Bone marrow (tissue), 2 donors: ENCODE results near the gene DEPDC1B.
"Not testable (repeated sequence)": the region's sequence is repeated elsewhere in the genome, so short reads cannot be mapped to it uniquely, and the experiment has no call there.

Source experiments
- DNase-seq, 2 donors: peaks; one replicate each; lab custom pipeline; 2025; lab: John Stamatoyannopoulos, UW

DEPDC1B gene, protein sequence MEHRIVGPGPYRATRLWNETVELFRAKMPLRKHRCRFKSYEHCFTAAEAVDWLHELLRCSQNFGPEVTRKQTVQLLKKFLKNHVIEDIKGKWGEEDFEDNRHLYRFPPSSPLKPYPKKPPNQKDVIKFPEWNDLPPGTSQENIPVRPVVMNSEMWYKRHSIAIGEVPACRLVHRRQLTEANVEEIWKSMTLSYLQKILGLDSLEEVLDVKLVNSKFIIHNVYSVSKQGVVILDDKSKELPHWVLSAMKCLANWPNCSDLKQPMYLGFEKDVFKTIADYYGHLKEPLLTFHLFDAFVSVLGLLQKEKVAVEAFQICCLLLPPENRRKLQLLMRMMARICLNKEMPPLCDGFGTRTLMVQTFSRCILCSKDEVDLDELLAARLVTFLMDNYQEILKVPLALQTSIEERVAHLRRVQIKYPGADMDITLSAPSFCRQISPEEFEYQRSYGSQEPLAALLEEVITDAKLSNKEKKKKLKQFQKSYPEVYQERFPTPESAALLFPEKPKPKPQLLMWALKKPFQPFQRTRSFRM

GRCh38 chr5:60699609-60700415 lies at the start of gene DEPDC1B:
Gene DEPDC1B, minus strand, starts transcription at chr5:60700166. Its CDS starts 73 bp downstream, at chr5:60700093.
- DNase-seq, result peak; percentile 57 to 73

DNA sequence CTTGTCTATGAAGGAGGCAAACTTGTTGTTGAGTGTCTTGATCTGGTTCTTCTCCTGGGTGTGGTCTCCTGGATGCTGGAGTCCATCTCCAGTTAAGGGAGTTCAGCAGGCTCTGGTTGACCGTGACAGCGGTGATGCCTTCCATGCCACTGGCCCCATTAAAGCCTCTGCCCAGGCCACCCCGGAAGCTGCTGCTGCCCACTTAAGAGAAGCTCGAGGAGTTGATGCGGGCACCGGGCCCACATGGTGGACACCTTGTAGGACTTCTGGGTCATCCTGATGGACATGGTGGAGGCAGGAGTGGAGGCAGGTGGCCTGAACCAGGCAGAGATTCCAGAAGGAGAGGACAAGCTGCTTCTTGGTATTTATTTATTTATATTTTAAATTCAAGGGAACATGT lies 44.7 kb upstream of the DEPDC1B start:
- no peak for DNase-seq

GRCh38 chr5:60743511-60744314 lies 43.7 kb upstream of the DEPDC1B start:
- DNase-seq, result no peak

GRCh38 chr5:60740322-60740721 lies 40.4 kb upstream of the DEPDC1B start:
- no peak for DNase-seq

- no peak for DNase-seq
These were observed 39.0 kb upstream of the DEPDC1B start for GRCh38 chr5:60738933-60739332.

GRCh38 chr5:60738461-60738860 lies 38.5 kb upstream of the DEPDC1B start:
- DNase-seq, result no peak

DNA sequence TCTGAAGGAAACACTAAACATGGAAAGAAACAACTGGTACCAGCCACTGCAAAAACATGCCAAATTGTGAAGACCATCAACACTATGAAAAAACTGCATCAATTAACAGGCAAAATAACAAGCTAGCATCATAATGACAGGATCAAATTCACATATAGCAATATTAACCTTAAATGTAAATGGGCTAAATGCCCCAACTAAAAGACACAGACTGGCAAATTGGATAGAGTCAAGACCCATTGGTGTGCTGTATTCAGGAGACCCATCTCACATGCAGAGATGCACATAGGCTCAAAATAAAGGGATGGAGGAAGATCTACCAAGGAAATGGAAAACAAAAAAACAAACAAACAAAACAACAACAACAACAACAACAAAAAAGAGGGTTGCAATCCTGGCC lies 30.9 kb upstream of the DEPDC1B start:
- not testable (repeated sequence) for DNase-seq

- DNase-seq, result no peak
These were observed 27.2 kb upstream of the DEPDC1B start for GRCh38 chr5:60727033-60727679.

- no peak for DNase-seq
These were observed 24.2 kb upstream of the DEPDC1B start for GRCh38 chr5:60724126-60724525.

DNA sequence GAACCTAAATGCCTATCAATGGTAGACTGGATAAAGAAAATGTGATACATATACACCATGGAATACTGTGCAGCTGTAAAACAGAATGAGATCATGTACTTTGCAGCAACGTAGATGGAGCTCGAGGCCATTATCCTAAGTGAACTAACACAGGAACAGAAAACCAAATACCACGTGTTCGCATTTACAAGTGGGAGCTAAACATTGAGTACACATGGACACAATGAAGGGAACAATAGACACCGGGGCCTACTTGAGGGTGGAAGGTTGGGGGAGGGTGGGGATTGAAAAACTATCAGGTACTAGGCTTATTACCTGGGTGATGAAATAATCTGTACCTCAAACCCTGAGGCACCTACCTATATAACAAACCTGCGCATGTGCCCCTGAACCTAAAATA lies 22.4 kb upstream of the DEPDC1B start:
- DNase-seq, result no peak

DNA sequence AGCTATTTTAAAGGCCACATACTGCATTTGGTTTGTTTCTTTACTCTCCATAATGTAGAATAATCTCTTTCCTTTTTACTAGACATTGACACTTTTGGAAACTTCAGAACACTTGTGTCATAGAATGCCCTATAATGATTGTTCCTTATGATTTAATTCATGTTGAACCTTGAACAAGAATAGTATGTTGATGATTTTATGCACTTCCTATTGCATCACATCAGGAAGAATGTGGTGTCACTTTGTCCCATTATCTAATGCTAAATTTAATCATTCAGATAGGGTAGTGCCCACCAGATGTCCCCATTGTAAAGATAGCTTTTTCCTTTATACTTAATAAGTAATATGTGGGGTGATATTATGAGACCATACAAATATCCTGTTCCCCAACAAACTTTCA lies 19.4 kb upstream of the DEPDC1B start:
- no peak for DNase-seq

DNA sequence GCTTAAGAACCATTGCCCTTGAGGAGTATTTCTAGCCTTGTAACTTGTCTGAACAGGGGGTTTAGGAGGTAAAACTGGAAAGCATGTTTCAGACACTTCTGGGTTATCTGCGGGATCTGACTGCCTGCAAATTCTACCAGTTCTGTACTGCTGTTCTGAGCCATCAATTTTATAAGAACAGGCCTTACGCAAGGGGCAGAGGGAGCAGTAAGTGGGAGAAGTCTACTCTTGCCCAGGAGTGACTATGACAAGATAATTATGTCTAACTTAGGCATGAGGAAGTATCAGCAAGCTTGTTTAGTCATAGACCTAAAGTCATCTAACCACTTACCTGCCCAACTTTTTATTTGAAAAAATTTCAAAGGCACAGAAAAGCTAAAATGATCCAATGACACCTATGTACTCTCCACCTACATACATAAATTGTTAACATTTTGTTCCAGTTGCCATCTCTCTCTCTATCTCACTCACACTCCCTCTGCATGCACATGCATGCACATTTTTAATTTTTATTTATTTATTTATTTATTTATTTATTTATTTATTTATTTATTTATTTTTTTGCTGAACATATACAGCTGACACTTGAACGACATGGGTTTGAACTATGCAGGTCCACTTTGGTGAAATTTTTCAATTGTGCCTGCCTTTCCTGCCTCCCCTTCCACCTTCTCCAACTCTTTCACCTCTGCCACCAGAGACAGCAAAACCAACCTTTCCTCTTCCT lies 18.4 kb upstream of the DEPDC1B start:
- DNase-seq, result no peak

GRCh38 chr5:60715201-60715928 lies 15.4 kb upstream of the DEPDC1B start:
- DNase-seq, result not testable (repeated sequence)

DNA sequence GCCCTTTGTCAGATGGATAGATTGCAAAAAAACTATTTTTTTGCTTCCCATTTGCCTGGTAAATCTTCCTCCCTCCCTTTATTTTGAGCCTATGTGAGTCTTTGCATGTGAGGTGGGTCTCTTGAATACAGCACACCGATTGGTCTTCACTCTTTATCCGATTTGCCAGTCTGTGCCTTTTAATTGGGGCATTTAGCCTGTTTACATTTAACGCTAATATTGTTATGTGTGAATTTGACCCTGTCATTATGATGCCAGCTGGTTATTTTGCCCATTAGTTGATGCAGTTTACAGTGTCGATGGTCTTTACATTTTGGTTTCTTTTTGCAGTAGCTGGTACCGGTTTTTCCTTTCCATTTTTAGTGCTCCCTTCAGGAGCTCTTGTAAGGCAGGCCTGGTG lies 13.0 kb upstream of the DEPDC1B start:
- DNase-seq, result no peak

DNA sequence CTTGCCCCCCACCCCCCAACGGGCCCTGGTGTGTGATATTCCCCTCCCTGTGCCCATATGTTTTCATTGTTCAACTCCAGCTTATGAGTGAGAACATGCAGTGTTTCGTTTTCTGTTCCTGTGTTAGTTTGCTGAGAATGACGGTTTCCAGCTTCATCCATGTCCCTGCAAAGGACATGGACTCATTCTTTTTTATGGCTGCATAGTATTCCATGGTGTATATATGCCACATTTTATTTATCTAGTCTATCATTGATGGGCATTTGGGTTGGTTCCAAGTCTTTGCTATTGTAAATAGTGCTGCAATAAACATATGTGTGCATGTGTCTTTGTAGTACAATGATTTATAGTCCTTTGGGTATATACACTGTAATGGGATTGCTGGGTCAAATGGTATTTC lies 11.9 kb upstream of the DEPDC1B start:
- DNase-seq, result not testable (repeated sequence)

DNA sequence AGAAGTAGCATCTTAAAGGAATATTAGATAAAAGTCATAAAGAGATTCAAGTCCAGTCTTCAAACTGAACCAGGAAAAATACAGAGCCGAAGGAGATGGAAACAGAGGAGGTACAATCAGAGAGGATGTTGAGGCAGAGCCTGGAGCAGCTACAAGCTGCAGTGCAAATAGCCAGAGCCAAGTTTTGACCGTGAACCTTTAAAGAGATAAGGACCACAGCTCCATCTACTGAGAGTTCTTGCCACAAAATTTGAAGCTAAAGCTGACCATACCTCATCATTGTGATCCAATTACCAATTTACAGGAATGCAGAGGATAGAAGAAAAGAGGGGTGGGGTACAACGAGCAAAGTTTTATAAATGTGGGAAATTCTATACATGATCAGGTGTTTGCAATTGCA lies 10.4 kb upstream of the DEPDC1B start:
- no peak for DNase-seq

- no peak for DNase-seq
These were observed 5.2 kb upstream of the DEPDC1B start for GRCh38 chr5:60705144-60705543.

GRCh38 chr5:60703944-60704343 lies 4.0 kb upstream of the DEPDC1B start:
- no peak for DNase-seq

- no peak for DNase-seq
These were observed 1.5 kb upstream of the DEPDC1B start for GRCh38 chr5:60701321-60701968.

DNA sequence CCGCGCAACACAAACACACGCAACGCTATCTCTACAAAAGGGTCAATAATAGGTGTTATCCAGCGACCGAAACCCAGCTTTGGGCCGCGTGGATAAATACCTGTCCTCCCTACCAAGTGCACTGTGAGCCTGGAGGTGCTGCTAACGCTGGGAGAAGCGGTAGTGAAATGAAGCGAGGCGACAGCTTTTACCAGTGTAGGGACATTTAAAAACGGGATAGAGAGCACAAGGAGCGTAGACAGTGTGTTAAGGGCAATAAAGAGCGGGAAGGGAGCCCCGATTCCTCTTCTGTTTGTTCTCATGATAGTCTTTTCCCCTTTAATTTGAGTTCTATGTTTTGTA lies 421 bp upstream of the DEPDC1B start:
- DNase-seq, result no peak
